ENCODE measurements around the gene TYMP.

TYMP gene

GRCh38 chr22:50531962-50532674, 2.3 kb upstream of the TYMP start:
- in situ Hi-C loops (cut with MboI; ENCODE audit: low sequenced_read_pairs, unreplicated experiment): no loop called here
- DNase-seq (ENCODE audit: low spot score): no peak
- TF ChIP-seq CTCF (IDR thresholded peaks at IDR 0.05; ENCODE audit: borderline replicate concordance, control extremely low read depth, extremely low read depth, insufficient read depth, missing control alignments): no peak

- DNase-seq (ENCODE audit: low spot score): peak; percentile 77
- in situ Hi-C loops (cut with MboI; ENCODE audit: low sequenced_read_pairs, unreplicated experiment): no loop called here
These were observed 1.7 kb upstream of the TYMP start for GRCh38 chr22:50531546-50531961.

GRCh38 chr22:50530877-50531545, 1.2 kb upstream of the TYMP start:
- in situ Hi-C loops (cut with MboI; ENCODE audit: low sequenced_read_pairs, unreplicated experiment): no loop called here
- DNase-seq (ENCODE audit: low spot score): peak; percentile 80
- no peak for TF ChIP-seq CTCF (IDR thresholded peaks at IDR 0.05; ENCODE audit: borderline replicate concordance, control extremely low read depth, extremely low read depth, insufficient read depth, missing control alignments)

More at GRCh38 chr22:50531546-50531961, 1.7 kb upstream of the TYMP start:
- no peak for TF ChIP-seq CTCF (IDR thresholded peaks at IDR 0.05; ENCODE audit: borderline replicate concordance, control extremely low read depth, extremely low read depth, insufficient read depth, missing control alignments)

- DNase-seq (ENCODE audit: low spot score): no peak
- in situ Hi-C loops (cut with MboI; ENCODE audit: low sequenced_read_pairs, unreplicated experiment): no loop called here
- no peak for TF ChIP-seq CTCF (IDR thresholded peaks at IDR 0.05; ENCODE audit: borderline replicate concordance, control extremely low read depth, extremely low read depth, insufficient read depth, missing control alignments)
These were observed 716 bp upstream of the TYMP start for GRCh38 chr22:50530580-50530876.

- TF ChIP-seq CTCF (IDR thresholded peaks at IDR 0.05; ENCODE audit: borderline replicate concordance, control extremely low read depth, extremely low read depth, insufficient read depth, missing control alignments): no peak
- in situ Hi-C loops (cut with MboI; ENCODE audit: low sequenced_read_pairs, unreplicated experiment): no loop called here
- no peak for DNase-seq (ENCODE audit: low spot score)
These were observed 356 bp downstream of the TYMP start for GRCh38 chr22:50529416-50529896.

GRCh38 chr22:50528682-50529415, 963 bp downstream of the TYMP start:
- in situ Hi-C loops (cut with MboI; ENCODE audit: low sequenced_read_pairs, unreplicated experiment): no loop called here
- no peak for DNase-seq (ENCODE audit: low spot score)

More at GRCh38 chr22:50528682-50529415, 963 bp downstream of the TYMP start:
- no peak for TF ChIP-seq CTCF (IDR thresholded peaks at IDR 0.05; ENCODE audit: borderline replicate concordance, control extremely low read depth, extremely low read depth, insufficient read depth, missing control alignments)

Data from GM13976 (cell line).